GM23248 (cell line): Measurements from ENCODE around the gene ZIC4. TPM values are rescaled to one million over a fixed set of nuclear protein-coding genes. Genes with fewer than 3 reads are reported as not detected.

Experiments used
- DNase-seq: peaks from one replicate; pipeline ENCODE4 v3.0.0-alpha.2; 2015
- H2AFZ ChIP-seq: fragments of 200-600 bp; sonication (generic); 2 replicates; pipeline ENCODE4 v1.6.1; 2016; ENCODE audit warnings: antibody characterized with exemption
- H3F3A ChIP-seq: fragments of 200-600 bp; sonication (generic); 2 replicates; pipeline ENCODE4 v1.6.1; 2016; ENCODE audit warnings: mild to moderate bottlenecking, antibody characterized with exemption, mixed run types; ENCODE audit not compliant: insufficient read depth
- H3K27ac ChIP-seq: fragments of 200-600 bp; sonication (generic); 2 replicates; pipeline ENCODE4 v1.5.1; 2016; ENCODE audit warnings: mild to moderate bottlenecking
- H3K27me3 ChIP-seq: fragments of 200-600 bp; sonication (generic); replicated peaks from 2 replicates; pipeline ENCODE4 v1.6.1; 2016; ENCODE audit warnings: mild to moderate bottlenecking; ENCODE audit not compliant: insufficient read depth
- H3K36me3 ChIP-seq: fragments of 200-600 bp; sonication (generic); 2 replicates; pipeline ENCODE4 v1.6.1; 2016; ENCODE audit warnings: low read depth, mild to moderate bottlenecking
- H3K4me1 ChIP-seq: fragments of 200-600 bp; sonication (generic); 2 replicates; pipeline ENCODE4 v1.6.1; 2016; ENCODE audit warnings: mild to moderate bottlenecking; ENCODE audit not compliant: insufficient read depth
- H3K4me2 ChIP-seq: fragments of 200-600 bp; sonication (generic); one replicate; pipeline ENCODE4 v1.6.1; 2016; ENCODE audit warnings: mild to moderate bottlenecking; ENCODE audit not compliant: unreplicated experiment
- H3K4me3 ChIP-seq: fragments of 200-600 bp; sonication (generic); 2 replicates; pipeline ENCODE4 v1.5.1; 2016; ENCODE audit warnings: mild to moderate bottlenecking
- H3K79me2 ChIP-seq: fragments of 200-600 bp; sonication (generic); 2 replicates; pipeline ENCODE4 v1.6.1; 2016; ENCODE audit warnings: mild to moderate bottlenecking; ENCODE audit not compliant: insufficient read depth
- H3K9ac ChIP-seq: fragments of 200-600 bp; sonication (generic); 2 replicates; pipeline ENCODE4 v1.6.1; 2016; ENCODE audit warnings: mild to moderate bottlenecking
- H3K9me2 ChIP-seq: fragments of 200-600 bp; sonication (generic); 2 replicates; pipeline ENCODE4 v1.6.1; 2016; ENCODE audit warnings: mixed run types, mild to moderate bottlenecking, moderate library complexity; ENCODE audit not compliant: insufficient read depth
- H3K9me3 ChIP-seq: fragments of 200-600 bp; sonication (generic); one replicate; pipeline ENCODE4 v1.6.1; 2017; ENCODE audit warnings: low read depth
- H4K20me1 ChIP-seq: fragments of 200-600 bp; sonication (generic); 2 replicates; pipeline ENCODE4 v1.6.0; 2016; ENCODE audit not compliant: insufficient read depth
- EZH2 ChIP-seq: fragments of 200-600 bp; sonication (generic); IDR thresholded peaks from 2 replicates; pipeline ENCODE4 v1.6.1; 2018; ENCODE audit warnings: antibody characterized with exemption, mild to moderate bottlenecking; ENCODE audit not compliant: insufficient read depth, poor library complexity, severe bottlenecking
- EZH2phosphoT487 ChIP-seq: fragments of 200-600 bp; sonication (generic); IDR thresholded peaks from 2 replicates; pipeline ENCODE4 v1.6.1; 2018; ENCODE audit warnings: antibody characterized with exemption, moderate library complexity, mild to moderate bottlenecking, low read depth; ENCODE audit not compliant: insufficient read depth
- WGBS, 2 experiments: methylation state at CpG; one replicate each; pipeline ENCODE4 v1.1.6; 2015 to 2017; ENCODE audit warnings: low lambda C conversion rate in 2 of 2, low coverage in 1 of 2; ENCODE audit errors: missing lambda C conversion rate in 2 of 2; 5-methylcytosine and 5-hydroxymethylcytosine counted together
- in situ Hi-C: fragments of 300-500 bp; cut with MboI; formaldehyde crosslinking; loops from 2 replicates; pipeline ENCODE4 v1.15.0; 2020
- polyA plus RNA-seq: library from polyadenylated mRNA; unstranded; fragments of >200 nt; fragmentation: Nextera tagmentation; extraction: Ambion mirVana; gene quantifications from 2 replicates; pipeline ENCODE4 v1.2.1, GENCODE V29; 2016
- total RNA-seq: library from RNA; depleted of rRNA; stranded (reverse); fragments of >200 nt; shearing (Covaris generic); gene quantifications from 2 replicates; pipeline ENCODE4 v1.2.3, GENCODE V29; 2014

Gene ZIC4
- total and polyA plus RNA-seq, 2 experiments from 2014 or later, result 4.3 to 7.0 TPM

GRCh38 chr3:147397875-147398812, 8.2 kb downstream of the ZIC4 start:
- Histone ChIP-seq H3K27ac (no peak overlapping the region), H3K9me2 (no peaks in the 10 kb centered on the region), H3K79me2 (peaks cover 99% of the 10 kb centered on the region), H2AFZ (no peak overlapping the region), H3K4me2 (no peak overlapping the region), H3F3A (0 out of 2 replicates have a peak, but pooled peaks cover 4% of the 10 kb centered on the region), H3K9me3 (no peaks in the 10 kb centered on the region), H3K27me3 (no peaks in the 10 kb centered on the region), H3K4me1 (peaks cover 10% of the 10 kb centered on the region; the same call in 1 of the 2 replicates), H3K4me3 (no peak overlapping the region), H4K20me1 (no peaks in the 10 kb centered on the region), H3K9ac (no peak overlapping the region), H3K36me3 (no peaks in the 10 kb centered on the region; the same call in 1 of the 2 replicates)
- in situ Hi-C loops, result no loop called here
- WGBS, 2 experiments, result 86 to 90% methylated on average over 42 to 46 of the region's 46 CpGs
- no peak for DNase-seq
- TF ChIP-seq EZH2phosphoT487 (no peak), EZH2 (no peak)

GRCh38 chr3:147397155-147397874, 9.0 kb downstream of the ZIC4 start:
- H3K4me3 ChIP-seq, result no peak overlapping the region
- H4K20me1 ChIP-seq, result no peaks in the 10 kb centered on the region
- no peaks in the 10 kb centered on the region for H3K27me3 ChIP-seq
- peaks cover 91% of the 10 kb centered on the region for H3K79me2 ChIP-seq
- no peaks in the 10 kb centered on the region; the same call in 1 of the 2 replicates for H3K36me3 ChIP-seq
- H3K4me2 ChIP-seq, result no peak overlapping the region
- H2AFZ ChIP-seq, result no peak overlapping the region
- in situ Hi-C loops, result no loop called here
- no peak overlapping the region for H3K9ac ChIP-seq
- H3K27ac ChIP-seq, result no peak overlapping the region
- 92 to 95% methylated on average over 30 to 34 of the region's 34 CpGs for WGBS, 2 experiments
- no peaks in the 10 kb centered on the region for H3K9me2 ChIP-seq
- no peaks in the 10 kb centered on the region for H3K9me3 ChIP-seq
- H3F3A ChIP-seq, result 0 out of 2 replicates have a peak, but pooled peaks cover 4% of the 10 kb centered on the region
- no peak for DNase-seq
- TF ChIP-seq EZH2 (no peak), EZH2phosphoT487 (no peak)
- H3K4me1 ChIP-seq, result peaks cover 10% of the 10 kb centered on the region; the same call in 1 of the 2 replicates

GRCh38 chr3:147396712-147397046, 9.7 kb downstream of the ZIC4 start:
- Histone ChIP-seq H3K4me3 (no peak overlapping the region), H3K27me3 (no peaks in the 10 kb centered on the region), H3K79me2 (peaks cover 85% of the 10 kb centered on the region), H4K20me1 (no peaks in the 10 kb centered on the region), H3K27ac (no peak overlapping the region), H3K9me2 (no peaks in the 10 kb centered on the region), H2AFZ (no peak overlapping the region), H3K4me2 (no peak overlapping the region), H3K36me3 (no peaks in the 10 kb centered on the region; the same call in 1 of the 2 replicates), H3K9me3 (no peaks in the 10 kb centered on the region), H3K9ac (no peak overlapping the region), H3K4me1 (peaks cover 10% of the 10 kb centered on the region; the same call in 1 of the 2 replicates), H3F3A (0 out of 2 replicates have a peak, but pooled peaks cover 4% of the 10 kb centered on the region)
- WGBS, 2 experiments, result 95 to 98% methylated on average over 16 to 17 of the region's 17 CpGs
- DNase-seq, result no peak
- TF ChIP-seq EZH2phosphoT487, result no peak
- TF ChIP-seq EZH2, result no peak
- in situ Hi-C loops, result no loop called here
